Testis (tissue), 3 donors: ENCODE measurements around the gene LSR. TPM values are rescaled to one million over a fixed set of nuclear protein-coding genes. Genes with fewer than 3 reads are reported as not detected.
"Not testable (repeated sequence)": the region's sequence is repeated elsewhere in the genome, so short reads cannot be mapped to it uniquely, and the experiment has no call there.

Source experiments
- DNase-seq: peaks from one replicate; pipeline ENCODE4 v3.0.0-alpha.2; 2019
- H3K27ac ChIP-seq, 2 donors: fragments of 200-600 bp; sonication (generic); one replicate each; pipeline ENCODE4 v1.5.1; 2019
- H3K27me3 ChIP-seq: fragments of 200-600 bp; sonication (generic); one replicate; pipeline ENCODE4 v1.5.1; 2019
- H3K36me3 ChIP-seq: fragments of 200-600 bp; sonication (generic); one replicate; pipeline ENCODE4 v1.5.1; 2017; ENCODE audit warnings: low read depth; ENCODE audit errors: missing control alignments
- H3K4me1 ChIP-seq: fragments of 200-600 bp; sonication (generic); one replicate; pipeline ENCODE4 v1.5.1; 2019
- H3K4me3 ChIP-seq, 2 donors: fragments of 200-600 bp; sonication (generic); one replicate each; pipeline ENCODE4 v1.5.1; 2017 to 2019
- H3K9me3 ChIP-seq: fragments of 200-600 bp; sonication (generic); one replicate; pipeline ENCODE4 v1.5.1; 2017
- POLR2A ChIP-seq: fragments of 450-650 bp; IDR thresholded peaks from one replicate; pipeline ENCODE4 v1.6.1; 2017; ENCODE audit warnings: antibody characterized with exemption, mild to moderate bottlenecking, moderate library complexity
- WGBS, 2 donors: methylation state at CpG; one replicate each; pipeline ENCODE4 v1.1.5; 2018; 5-methylcytosine and 5-hydroxymethylcytosine counted together
- intact Hi-C: fragments of 100-400 bp; cut with DNase I; formaldehyde crosslinking; loops from one replicate; pipeline ENCODE4 v1.15.1; 2023; ENCODE audit warnings: low total_unique reads
- polyA plus RNA-seq: library from polyadenylated mRNA; stranded (reverse); fragments of 350-450 nt; fragmentation: Illumina TruSeq; extraction: RNeasy Lipid Tissue Mini Kit (QIAGEN cat#74804); gene quantifications from one replicate; pipeline ENCODE4 v1.2.3, GENCODE V29; 2014; ENCODE audit warnings: low read depth, low replicate concordance; ENCODE audit not compliant: insufficient read depth
- total RNA-seq, 2 donors: library from RNA; depleted of rRNA; stranded (reverse); fragments of >200 nt; gene quantifications; one replicate each; pipeline ENCODE4 v1.2.3, GENCODE V29; 2016
- TF ChIP-seq, protein P1 (sequence below), 3 experiments: fragments of 450-650 bp in 2 of 3; fragments of 200-600 bp in 1 of 3; sonication (generic) in 1 of 3; IDR thresholded peaks; one replicate each; pipeline ENCODE4 v1.5.1; 2016 to 2019; ENCODE audit warnings: antibody characterized with exemption in 3 of 3, mild to moderate bottlenecking in 2 of 3, moderate library complexity in 1 of 3

Gene LSR
- total and polyA plus RNA-seq, 3 donors from 2014 or later: 85.7 to 195 (median 154) TPM

- intact Hi-C loops: no loop called here
- DNase-seq: no peak
- H3K4me3 ChIP-seq: no peak overlapping the region
- WGBS, 2 donors: 64 to 80% methylated on average over 4 to 5 of the region's 5 CpGs
- H3K27ac ChIP-seq: no peak overlapping the region
- H3K36me3 ChIP-seq: no peaks in the 10 kb centered on the region
- H3K27me3 ChIP-seq: no peaks in the 10 kb centered on the region
- H3K4me1 ChIP-seq: no peaks in the 10 kb centered on the region
- H3K9me3 ChIP-seq: no peaks in the 10 kb centered on the region
- TF ChIP-seq, protein P1, sequence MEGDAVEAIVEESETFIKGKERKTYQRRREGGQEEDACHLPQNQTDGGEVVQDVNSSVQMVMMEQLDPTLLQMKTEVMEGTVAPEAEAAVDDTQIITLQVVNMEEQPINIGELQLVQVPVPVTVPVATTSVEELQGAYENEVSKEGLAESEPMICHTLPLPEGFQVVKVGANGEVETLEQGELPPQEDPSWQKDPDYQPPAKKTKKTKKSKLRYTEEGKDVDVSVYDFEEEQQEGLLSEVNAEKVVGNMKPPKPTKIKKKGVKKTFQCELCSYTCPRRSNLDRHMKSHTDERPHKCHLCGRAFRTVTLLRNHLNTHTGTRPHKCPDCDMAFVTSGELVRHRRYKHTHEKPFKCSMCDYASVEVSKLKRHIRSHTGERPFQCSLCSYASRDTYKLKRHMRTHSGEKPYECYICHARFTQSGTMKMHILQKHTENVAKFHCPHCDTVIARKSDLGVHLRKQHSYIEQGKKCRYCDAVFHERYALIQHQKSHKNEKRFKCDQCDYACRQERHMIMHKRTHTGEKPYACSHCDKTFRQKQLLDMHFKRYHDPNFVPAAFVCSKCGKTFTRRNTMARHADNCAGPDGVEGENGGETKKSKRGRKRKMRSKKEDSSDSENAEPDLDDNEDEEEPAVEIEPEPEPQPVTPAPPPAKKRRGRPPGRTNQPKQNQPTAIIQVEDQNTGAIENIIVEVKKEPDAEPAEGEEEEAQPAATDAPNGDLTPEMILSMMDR (IDR thresholded peaks at IDR 0.05): no peak
- no peak for TF ChIP-seq POLR2A
Measured at GRCh38 chr19:35232912-35233311, 15.9 kb upstream of the LSR start.

- intact Hi-C loops: no loop called here
- Histone ChIP-seq H3K27ac (no peak overlapping the region), H3K4me1 (no peaks in the 10 kb centered on the region), H3K36me3 (no peaks in the 10 kb centered on the region), H3K27me3 (no peaks in the 10 kb centered on the region), H3K9me3 (no peaks in the 10 kb centered on the region), H3K4me3 (no peak overlapping the region)
- WGBS, 2 donors: 70 to 83% methylated on average over 6 of the region's 6 CpGs
- TF ChIP-seq, protein P1 (IDR thresholded peaks at IDR 0.05): no peak
- TF ChIP-seq POLR2A: no peak
- DNase-seq: no peak
Measured at GRCh38 chr19:35236638-35237400, 12.0 kb upstream of the LSR start.

- H3K4me3 ChIP-seq, H3K9me3 ChIP-seq, H3K4me1 ChIP-seq, DNase-seq, H3K27me3 ChIP-seq, H3K27ac ChIP-seq, H3K36me3 ChIP-seq, intact Hi-C loops: not testable (repeated sequence)
- 87 to 89% methylated on average over 1 of the region's 1 CpG for WGBS, 2 donors
Measured at GRCh38 chr19:35239597-35239996, 9.2 kb upstream of the LSR start.

- intact Hi-C loops: no loop called here
- no peak overlapping the region for H3K4me3 ChIP-seq
- H3K36me3 ChIP-seq: no peaks in the 10 kb centered on the region
- H3K9me3 ChIP-seq: no peaks in the 10 kb centered on the region
- no peak for TF ChIP-seq POLR2A
- TF ChIP-seq, protein P1 (IDR thresholded peaks at IDR 0.05): no peak
- no peaks in the 10 kb centered on the region for H3K4me1 ChIP-seq
- no peak for DNase-seq
- no peaks in the 10 kb centered on the region for H3K27me3 ChIP-seq
- WGBS, 2 donors: 87 to 96% methylated on average over 1 of the region's 1 CpG
- no peak overlapping the region for H3K27ac ChIP-seq
Measured at GRCh38 chr19:35240327-35240726, 8.5 kb upstream of the LSR start.

DNA sequence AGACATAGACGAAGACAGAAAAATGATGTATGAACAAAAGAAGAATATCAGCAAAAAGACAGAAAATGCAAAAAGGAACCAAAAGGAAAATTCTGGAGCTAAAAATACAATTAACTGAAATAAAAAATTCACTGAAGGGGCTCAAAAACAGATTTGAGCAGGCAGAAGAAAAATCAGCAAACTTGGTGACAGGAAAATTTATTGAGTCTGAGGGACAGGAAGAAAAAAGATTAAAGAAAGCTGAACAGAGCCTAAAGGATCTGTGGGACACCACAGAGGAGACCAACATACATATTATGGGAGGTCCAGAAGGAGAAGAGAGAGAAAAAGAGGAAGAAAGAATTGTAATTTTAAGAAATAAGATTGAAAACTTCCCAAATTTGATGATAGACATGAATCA lies 7.4 kb upstream of the LSR start:
- TF ChIP-seq POLR2A: no peak
- Histone ChIP-seq H3K9me3 (no peaks in the 10 kb centered on the region), H3K27ac (no peak overlapping the region), H3K4me3 (no peak overlapping the region), H3K4me1 (no peaks in the 10 kb centered on the region), H3K27me3 (no peaks in the 10 kb centered on the region), H3K36me3 (no peaks in the 10 kb centered on the region)
- intact Hi-C loops: no loop called here
- DNase-seq: no peak
- 87 to 89% methylated on average over 1 of the region's 1 CpG for WGBS, 2 donors
